Neural progenitor cell (in vitro differentiated cells): Measurements from ENCODE around the gene TBX6. TPM values are rescaled to one million over a fixed set of nuclear protein-coding genes. Genes with fewer than 3 reads are reported as not detected.
A peak's percentile ranks its signal among the peaks of the same experiment; 100 is the strongest.

Source experiments
- DNase-seq: peaks from one replicate; pipeline ENCODE4 v3.0.0-alpha.2; 2016; ENCODE audit warnings: low spot score
- H2AFZ ChIP-seq: fragments of 200-600 bp; sonication (generic); replicated peaks from 2 replicates; pipeline ENCODE4 v1.6.1; 2016; ENCODE audit warnings: antibody characterized with exemption
- H3F3A ChIP-seq: fragments of 200-600 bp; sonication (generic); 2 replicates; pipeline ENCODE4 v1.6.1; 2016; ENCODE audit warnings: antibody characterized with exemption, low read depth
- H3K27ac ChIP-seq: fragments of 200-600 bp; sonication (generic); 2 replicates; pipeline ENCODE4 v1.5.1; 2016; ENCODE audit warnings: mild to moderate bottlenecking
- H3K27me3 ChIP-seq: fragments of 200-600 bp; sonication (generic); 2 replicates; pipeline ENCODE4 v1.6.1; 2016; ENCODE audit warnings: mild to moderate bottlenecking, moderate library complexity
- H3K36me3 ChIP-seq: fragments of 200-600 bp; sonication (generic); 2 replicates; pipeline ENCODE4 v1.5.1; 2016
- H3K4me1 ChIP-seq: fragments of 200-600 bp; sonication (generic); 2 replicates; pipeline ENCODE4 v1.6.1; 2016; ENCODE audit warnings: mixed run types
- H3K4me2 ChIP-seq: fragments of 200-600 bp; sonication (generic); 2 replicates; pipeline ENCODE4 v1.6.1; 2016
- H3K4me3 ChIP-seq: fragments of 200-600 bp; sonication (generic); 2 replicates; pipeline ENCODE4 v1.5.1; 2016
- H3K79me2 ChIP-seq: fragments of 200-600 bp; sonication (generic); 2 replicates; pipeline ENCODE4 v1.6.1; 2016; ENCODE audit warnings: low read depth
- H3K9ac ChIP-seq: fragments of 200-600 bp; sonication (generic); 2 replicates; pipeline ENCODE4 v1.6.1; 2016
- H3K9me3 ChIP-seq: fragments of 200-600 bp; sonication (generic); 2 replicates; pipeline ENCODE4 v1.5.1; 2016; ENCODE audit warnings: low read depth
- H4K20me1 ChIP-seq: fragments of 200-600 bp; sonication (generic); 2 replicates; pipeline ENCODE4 v1.6.1; 2016; ENCODE audit warnings: low read depth
- H3K27ac Mint-ChIP-seq: 3 replicates; pipeline ENCODE4 v1.8.0; 2021; ENCODE audit warnings: mixed read lengths
- H3K27me3 Mint-ChIP-seq: 2 replicates; pipeline ENCODE4 v1.8.0; 2022; ENCODE audit warnings: low read depth, mild to moderate bottlenecking, inconsistent platforms, moderate library complexity, mixed read lengths; ENCODE audit not compliant: insufficient read depth
- H3K36me3 Mint-ChIP-seq: 3 replicates; pipeline ENCODE4 v1.8.0; 2021; ENCODE audit warnings: mixed read lengths
- H3K4me1 Mint-ChIP-seq: 3 replicates; pipeline ENCODE4 v1.8.0; 2021; ENCODE audit warnings: mixed read lengths
- H3K4me3 Mint-ChIP-seq: 3 replicates; pipeline ENCODE4 v1.8.0; 2021; ENCODE audit warnings: mild to moderate bottlenecking, moderate library complexity, mixed read lengths
- H3K9me3 Mint-ChIP-seq: 3 replicates; pipeline ENCODE4 v1.8.0; 2020; ENCODE audit warnings: mixed read lengths
- CTCF ChIP-seq: fragments of 200-600 bp; sonication (generic); IDR thresholded peaks from 2 replicates; pipeline ENCODE4 v1.5.1; 2017; ENCODE audit warnings: antibody characterized with exemption, mild to moderate bottlenecking
- EZH2 ChIP-seq: fragments of 200-600 bp; sonication (generic); IDR thresholded peaks from 2 replicates; pipeline ENCODE4 v1.6.1; 2017; ENCODE audit warnings: antibody characterized with exemption, mild to moderate bottlenecking, moderate library complexity
- EZH2phosphoT487 ChIP-seq: fragments of 200-600 bp; sonication (generic); IDR thresholded peaks from 2 replicates; pipeline ENCODE4 v1.6.1; 2017; ENCODE audit warnings: antibody characterized with exemption
- total RNA-seq: library from RNA; depleted of rRNA; stranded (reverse); fragments of >200 nt; gene quantifications from 2 replicates; pipeline ENCODE4 v1.2.3, GENCODE V29; 2015; ENCODE audit warnings: low replicate concordance

The TBX6 gene
- total RNA-seq, 1 donor from 2014 or later = 0.39 TPM

GRCh38 chr16:30076276-30076791 is 15.4 kb downstream of the TBX6 start:
- H3K27me3 Mint-ChIP-seq = peaks cover 3% of the 10 kb centered on the region
- peak overlapping the region; percentile 96 for H3K4me3 Mint-ChIP-seq
- TF ChIP-seq EZH2phosphoT487 (no peak), CTCF (no peak), EZH2 (no peak)
- peaks cover 21% of the 10 kb centered on the region for H3K4me1 Mint-ChIP-seq
- H3K4me2 ChIP-seq = peak overlapping the region; percentile 98
- H3K36me3 Mint-ChIP-seq = peaks cover 15% of the 10 kb centered on the region
- peaks cover 41% of the 10 kb centered on the region for H3F3A ChIP-seq
- no peak overlapping the region for H2AFZ ChIP-seq
- peak overlapping the region; percentile 90 for H3K4me3 ChIP-seq
- H4K20me1 ChIP-seq = peaks cover 34% of the 10 kb centered on the region
- H3K27me3 ChIP-seq = no peaks in the 10 kb centered on the region
- no peak overlapping the region for H3K27ac ChIP-seq
- H3K27ac Mint-ChIP-seq = no peak overlapping the region
- H3K9me3 Mint-ChIP-seq = no peaks in the 10 kb centered on the region
- no peak for DNase-seq
- peaks cover 48% of the 10 kb centered on the region for H3K79me2 ChIP-seq
- peak overlapping the region; percentile 92 for H3K9ac ChIP-seq
- H3K9me3 ChIP-seq = no peaks in the 10 kb centered on the region
- peaks cover 10% of the 10 kb centered on the region for H3K4me1 ChIP-seq
- no peaks in the 10 kb centered on the region for H3K36me3 ChIP-seq

GRCh38 chr16:30075503-30076275 is 16.0 kb downstream of the TBX6 start, which contains the start of gene PPP4C:
PPP4C (plus strand) TSS chr16:30075994; CDS start chr16:30076378, 384 bp downstream.
- Histone ChIP-seq H3K27me3 (no peaks in the 10 kb centered on the region), H3K36me3 (no peaks in the 10 kb centered on the region), H3K9me3 (no peaks in the 10 kb centered on the region), H3K79me2 (peaks cover 47% of the 10 kb centered on the region), H3F3A (peaks cover 46% of the 10 kb centered on the region), H4K20me1 (peaks cover 36% of the 10 kb centered on the region), H3K27ac (peak within 1 kb of the TSS; percentile 62), H3K4me1 (peaks cover 10% of the 10 kb centered on the region), H3K4me2 (peak within 1 kb of the TSS; percentile 98), H3K4me3 (peak within 1 kb of the TSS; percentile 90), H3K9ac (peak within 1 kb of the TSS; percentile 92), H2AFZ (no peak within 1 kb of the TSS)
- TF ChIP-seq EZH2phosphoT487 (no peak), CTCF (peak; percentile 9), EZH2 (no peak)
- Mint-ChIP-seq H3K36me3 (peaks cover 13% of the 10 kb centered on the region), H3K27me3 (peaks cover 3% of the 10 kb centered on the region), H3K4me1 (peaks cover 21% of the 10 kb centered on the region), H3K9me3 (no peaks in the 10 kb centered on the region), H3K4me3 (peak within 1 kb of the TSS; percentile 96), H3K27ac (peak within 1 kb of the TSS; percentile 81)
- peak; percentile 96 for DNase-seq

- Histone ChIP-seq H3K4me2 (no peak overlapping the region), H3K9me3 (no peaks in the 10 kb centered on the region), H3K27ac (no peak overlapping the region), H3K4me1 (peaks cover 12% of the 10 kb centered on the region), H3K4me3 (no peak overlapping the region), H2AFZ (no peak overlapping the region), H3K79me2 (peaks cover 48% of the 10 kb centered on the region), H4K20me1 (peaks cover 54% of the 10 kb centered on the region), H3K27me3 (no peaks in the 10 kb centered on the region), H3K36me3 (peaks cover 13% of the 10 kb centered on the region), H3F3A (peaks cover 68% of the 10 kb centered on the region), H3K9ac (no peak overlapping the region)
- H3K9me3 Mint-ChIP-seq = no peaks in the 10 kb centered on the region
- TF ChIP-seq CTCF = no peak
- DNase-seq = no peak
- H3K4me1 Mint-ChIP-seq = peaks cover 32% of the 10 kb centered on the region
- no peak overlapping the region for H3K27ac Mint-ChIP-seq
- H3K4me3 Mint-ChIP-seq = peak overlapping the region; percentile 40
- peaks cover 37% of the 10 kb centered on the region for H3K36me3 Mint-ChIP-seq
- peaks cover 2% of the 10 kb centered on the region for H3K27me3 Mint-ChIP-seq
Measured at GRCh38 chr16:30070490-30070889, 21.2 kb downstream of the TBX6 start.
